Activated CD4-positive, alpha-beta memory T cell treated with anti-CD3 and anti-CD28 coated beads, Interleukin-2, amount 10 ng/mL, durations not matched to agents 7 days and 5 days (primary cell): ENCODE results near the gene MYO1E. TPM values are rescaled to one million over a fixed set of nuclear protein-coding genes. Genes with fewer than 3 reads are reported as not detected.

Experiments used
- CTCF ChIA-PET: fragments of 350-600 bp; sonication (Branson Sonifier 250); formaldehyde crosslinking; loops from one replicate; lab custom pipeline; 2021; ENCODE audit warnings: antibody characterized with exemption, inconsistent platforms; lab: Charles Lee
- POLR2A ChIA-PET: fragments of 350-600 bp; sonication (Branson Sonifier 250); formaldehyde crosslinking; loops from one replicate; lab custom pipeline; 2021; ENCODE audit warnings: antibody characterized with exemption; lab: Charles Lee
- DNase-seq: peaks from one replicate; pipeline ENCODE4 v3.0.0-alpha.2; 2020
- H3K27ac Mint-ChIP-seq: one replicate; pipeline ENCODE4 v1.8.0; 2021; ENCODE audit warnings: mild to moderate bottlenecking, mixed read lengths
- H3K27me3 Mint-ChIP-seq: one replicate; pipeline ENCODE4 v1.8.0; 2021; ENCODE audit warnings: mixed read lengths
- H3K36me3 Mint-ChIP-seq: one replicate; pipeline ENCODE4 v1.8.0; 2021; ENCODE audit warnings: low read depth, mixed read lengths
- H3K4me1 Mint-ChIP-seq: one replicate; pipeline ENCODE4 v1.8.0; 2021; ENCODE audit warnings: mixed read lengths
- H3K4me3 Mint-ChIP-seq: one replicate; pipeline ENCODE4 v1.8.0; 2021; ENCODE audit warnings: mild to moderate bottlenecking, mixed read lengths
- H3K9me3 Mint-ChIP-seq: one replicate; pipeline ENCODE4 v1.8.0; 2021; ENCODE audit warnings: mixed read lengths
- total RNA-seq, 2 experiments: library from RNA; stranded (reverse); gene quantifications; one replicate each; pipeline ENCODE4 v1.2.3, GENCODE V29; 2021

The MYO1E gene
- total RNA-seq, 2 experiments from 2014 or later = 40.8 to 46.1 TPM

DNA sequence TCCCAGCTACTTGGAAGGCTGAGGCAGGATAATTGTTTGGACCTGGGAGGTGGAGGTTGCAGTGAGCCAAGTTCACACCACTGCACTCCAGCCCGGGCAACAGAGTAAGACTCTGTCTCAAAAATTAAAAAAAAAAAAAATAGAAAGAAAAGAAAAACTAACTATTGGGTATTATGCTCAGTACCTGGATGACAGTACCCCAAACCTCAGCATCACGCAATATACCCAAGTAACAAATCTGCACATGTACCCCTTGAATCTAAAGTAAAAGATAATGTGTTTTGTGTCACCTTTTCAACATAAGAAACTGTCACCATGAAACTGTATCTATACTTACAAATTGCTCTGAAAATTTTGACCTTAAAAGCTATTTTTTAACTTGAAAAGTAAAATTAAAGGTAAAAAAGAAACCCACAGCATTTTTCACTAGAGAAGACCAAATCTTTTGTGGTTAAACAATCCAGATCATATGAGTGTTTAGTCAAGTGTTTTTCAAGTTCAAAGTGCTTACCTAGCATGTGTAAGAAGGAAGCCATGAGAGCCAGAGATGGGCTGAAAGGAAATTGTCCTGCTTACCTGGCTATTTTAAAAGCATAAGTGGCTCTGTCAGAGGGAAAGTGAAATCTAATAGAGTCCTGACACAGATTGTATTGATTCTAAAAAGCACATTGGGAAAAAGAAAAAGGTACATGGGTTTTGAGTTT lies 50.5 kb downstream of the MYO1E start:
- POLR2A ChIA-PET = interaction anchor here (0.9 to 2.2 kb wide), 2 partner anchors 23 to 66 kb away, joined by 3 to 12 read pairs; no protein-coding TSS in a partner anchor
- Mint-ChIP-seq H3K27ac (peak overlapping the region; percentile 71), H3K27me3 (peaks cover 45% of the 10 kb centered on the region), H3K36me3 (peaks cover 18% of the 10 kb centered on the region), H3K9me3 (peaks cover 8% of the 10 kb centered on the region), H3K4me1 (peaks cover 27% of the 10 kb centered on the region), H3K4me3 (no peak overlapping the region)
- DNase-seq = no peak
- CTCF ChIA-PET = no interaction called here

DNA sequence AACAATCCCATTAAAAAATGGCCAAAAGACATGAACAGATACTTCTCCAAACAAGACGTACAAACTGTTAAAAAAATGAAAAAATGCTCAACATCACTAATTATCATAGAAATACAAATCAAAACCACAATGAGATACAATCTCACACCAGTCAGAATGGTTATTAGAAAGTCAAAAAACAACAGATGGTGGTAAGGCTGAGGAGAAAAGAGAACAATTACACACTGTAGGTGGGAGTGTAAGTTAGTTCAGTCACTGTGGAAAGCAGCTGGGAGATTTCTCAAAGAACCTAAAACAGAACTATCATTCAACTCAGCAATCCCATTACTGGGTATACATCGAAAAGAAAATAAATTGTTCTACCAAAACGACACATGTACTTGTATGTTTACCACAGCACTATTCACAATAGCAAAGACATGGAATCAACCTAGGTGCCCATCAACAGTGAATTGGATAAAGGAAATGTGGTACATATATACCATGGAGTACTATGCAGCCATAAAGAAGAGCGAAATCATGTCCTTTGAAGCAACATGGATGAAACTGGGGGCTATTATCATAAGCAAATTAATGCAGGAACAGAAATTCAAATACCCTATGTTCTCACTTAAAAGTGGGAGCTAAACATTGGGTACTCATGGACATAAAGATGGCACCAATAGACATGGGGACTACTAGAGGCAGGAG lies 51.5 kb downstream of the MYO1E start:
- Mint-ChIP-seq H3K36me3 (peaks cover 18% of the 10 kb centered on the region), H3K9me3 (peaks cover 8% of the 10 kb centered on the region), H3K4me1 (peaks cover 25% of the 10 kb centered on the region), H3K27me3 (peaks cover 51% of the 10 kb centered on the region), H3K27ac (peak overlapping the region; percentile 23), H3K4me3 (no peak overlapping the region)
- ChIA-PET POLR2A (interaction anchor here (2.2 kb wide), 1 partner anchor 22 kb away, joined by 12 read pairs; no protein-coding TSS in a partner anchor), CTCF (interaction anchor here (0.6 kb wide), 1 partner anchor 74 kb away, joined by 3 read pairs; no protein-coding TSS in a partner anchor)
- no peak for DNase-seq

DNA sequence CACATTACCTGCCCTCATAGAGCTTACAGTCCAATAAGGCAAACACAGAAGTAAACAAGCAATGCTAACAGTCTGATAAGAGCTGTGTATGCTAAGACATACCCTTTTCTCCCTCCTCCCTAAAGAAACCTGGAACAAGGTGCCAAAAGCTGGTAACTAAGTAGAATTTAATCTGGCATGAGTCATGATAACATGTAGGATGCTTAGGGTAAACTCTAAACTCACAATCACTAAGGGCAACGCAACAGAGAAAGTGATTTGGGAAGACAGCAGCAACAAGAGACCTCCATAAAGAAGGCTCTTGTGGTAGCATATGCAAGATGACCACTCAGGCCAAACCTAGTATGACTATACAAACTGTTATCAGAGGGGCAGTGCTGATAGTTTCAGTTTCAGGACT lies 55.5 kb downstream of the MYO1E start:
- peaks cover 21% of the 10 kb centered on the region for H3K4me1 Mint-ChIP-seq
- H3K27me3 Mint-ChIP-seq = peaks cover 39% of the 10 kb centered on the region
- CTCF ChIA-PET = interaction anchor here (1.4 kb wide), 1 partner anchor 70 kb away, joined by 3 read pairs; no protein-coding TSS in a partner anchor

DNA sequence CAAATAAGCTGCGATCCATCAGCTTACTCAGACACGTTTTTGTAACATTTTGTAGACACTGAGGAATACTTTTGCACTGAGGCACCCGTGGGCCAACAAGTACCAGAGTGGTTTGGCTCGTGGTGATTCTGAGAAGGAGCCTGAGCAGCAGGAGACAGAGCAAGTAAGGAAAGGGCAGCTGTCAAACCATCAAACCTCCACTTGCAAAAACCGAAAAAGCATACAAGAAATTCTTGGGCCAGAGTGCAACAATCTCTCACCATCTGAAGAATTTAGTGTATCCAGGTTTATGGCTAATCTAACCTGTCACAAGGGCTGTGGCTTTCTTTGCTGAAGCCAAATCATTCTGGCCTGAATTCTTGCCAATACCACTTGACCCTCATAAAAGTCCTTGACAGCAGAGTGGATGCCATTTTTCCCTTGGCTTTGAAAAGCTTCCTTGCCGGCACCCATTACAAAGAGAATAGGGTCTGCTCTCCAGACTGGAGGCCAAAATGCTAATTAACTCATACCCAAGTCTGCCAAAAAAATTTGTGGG lies 56.7 kb downstream of the MYO1E start:
- no peak overlapping the region for H3K27ac Mint-ChIP-seq
- ChIA-PET POLR2A (interaction anchor here (1.0 to 1.8 kb wide), 4 partner anchors 13 to 60 kb away, joined by 3 to 4 read pairs (median 4); no protein-coding TSS in a partner anchor), CTCF (interaction anchor here (0.8 to 1.6 kb wide), 2 partner anchors 15 to 68 kb away, joined by 3 read pairs; no protein-coding TSS in a partner anchor)
- H3K4me3 Mint-ChIP-seq = no peak overlapping the region
- H3K36me3 Mint-ChIP-seq = peaks cover 13% of the 10 kb centered on the region
- DNase-seq = no peak
- H3K4me1 Mint-ChIP-seq = peaks cover 10% of the 10 kb centered on the region
- peaks cover 43% of the 10 kb centered on the region for H3K27me3 Mint-ChIP-seq
- peaks cover 4% of the 10 kb centered on the region for H3K9me3 Mint-ChIP-seq

More for the DNA sequence above, 55.5 kb downstream of the MYO1E start:
- H3K9me3 Mint-ChIP-seq = peaks cover 8% of the 10 kb centered on the region
- DNase-seq = no peak
- POLR2A ChIA-PET = no interaction called here
- H3K4me3 Mint-ChIP-seq = no peak overlapping the region
- H3K36me3 Mint-ChIP-seq = peaks cover 18% of the 10 kb centered on the region
- H3K27ac Mint-ChIP-seq = no peak overlapping the region

DNA sequence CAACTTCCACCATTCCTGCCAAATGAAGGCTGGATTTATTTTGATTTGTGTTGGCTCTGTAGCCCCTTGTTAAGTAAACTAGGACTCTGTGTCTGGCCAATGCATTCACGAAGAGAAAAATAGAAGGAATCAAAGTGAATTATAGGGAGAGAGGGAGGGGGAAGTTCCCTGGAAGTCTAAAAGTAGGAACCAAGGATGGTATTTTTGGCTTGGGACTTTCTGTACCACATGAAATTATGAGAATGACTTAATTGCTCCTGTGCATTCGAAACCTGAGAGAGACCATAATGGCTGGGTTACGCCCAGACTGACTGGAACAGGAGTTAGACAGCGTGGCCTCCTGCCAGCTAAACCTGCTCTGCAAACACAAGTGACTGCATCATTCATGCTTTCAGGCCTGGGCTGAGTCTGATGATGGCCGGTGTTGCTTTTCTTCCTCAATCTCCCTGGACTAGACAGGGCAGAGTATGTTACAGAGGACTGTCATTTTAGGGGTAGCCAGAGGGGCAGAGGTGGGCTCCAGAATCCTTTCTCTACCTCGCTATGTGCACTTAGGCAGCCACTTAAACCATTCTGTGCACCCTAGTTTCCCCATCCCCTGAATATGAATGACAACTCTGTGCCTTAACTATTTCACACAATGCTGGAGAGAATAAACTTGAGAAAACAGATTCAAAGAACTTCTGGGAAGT lies 58.9 kb downstream of the MYO1E start:
- Mint-ChIP-seq H3K27me3 (peaks cover 45% of the 10 kb centered on the region), H3K27ac (no peak overlapping the region), H3K4me3 (no peak overlapping the region), H3K36me3 (no peaks in the 10 kb centered on the region), H3K4me1 (peaks cover 5% of the 10 kb centered on the region), H3K9me3 (no peaks in the 10 kb centered on the region)
- DNase-seq = no peak
- CTCF ChIA-PET = no interaction called here
- POLR2A ChIA-PET = no interaction called here

DNA sequence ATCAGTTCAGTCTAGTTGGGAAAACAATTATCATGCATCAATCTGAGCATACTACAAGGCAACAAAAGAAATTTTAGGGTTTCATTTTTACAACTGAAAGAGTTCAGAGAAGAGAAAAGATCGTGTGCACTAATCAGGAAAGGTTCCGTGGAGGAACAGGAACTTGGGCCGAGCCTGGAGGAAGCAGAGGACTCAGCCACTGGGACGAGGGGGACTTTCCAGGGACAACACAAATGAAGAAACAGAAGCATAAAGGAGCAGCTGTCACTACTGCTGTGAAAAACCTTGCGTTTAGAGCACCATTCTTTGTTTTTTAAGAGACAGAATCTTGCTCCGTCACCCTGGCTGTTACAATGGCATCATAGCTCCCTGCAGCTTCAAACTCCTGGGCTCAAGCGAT lies 60.5 kb downstream of the MYO1E start:
- H3K36me3 Mint-ChIP-seq = no peaks in the 10 kb centered on the region
- no peaks in the 10 kb centered on the region for H3K9me3 Mint-ChIP-seq
- no peak for DNase-seq
- H3K4me3 Mint-ChIP-seq = no peak overlapping the region
- ChIA-PET CTCF (no interaction called here), POLR2A (no interaction called here)
- H3K4me1 Mint-ChIP-seq = peaks cover 5% of the 10 kb centered on the region
- no peak overlapping the region for H3K27ac Mint-ChIP-seq
- peaks cover 35% of the 10 kb centered on the region for H3K27me3 Mint-ChIP-seq

DNA sequence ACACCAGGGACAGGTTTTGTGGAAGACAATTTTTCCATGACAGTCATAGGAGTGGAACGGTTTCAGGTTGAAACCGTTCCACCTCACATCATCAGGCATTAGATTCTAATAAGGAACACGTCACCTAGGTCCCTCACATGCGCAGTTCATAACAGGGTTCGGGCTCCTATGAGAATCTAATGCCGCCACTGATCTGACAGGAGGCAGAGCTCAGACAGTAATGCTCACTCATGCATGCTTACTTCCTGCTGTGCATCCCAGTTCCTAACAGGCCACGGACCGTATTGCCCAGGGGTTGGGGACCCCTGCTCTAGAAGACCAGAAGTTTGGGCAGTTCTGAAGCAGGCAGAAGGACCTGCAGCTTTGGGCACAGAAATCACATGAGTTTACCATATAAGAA lies 61.5 kb downstream of the MYO1E start:
- ChIA-PET POLR2A (interaction anchor here (0.6 kb wide), 2 partner anchors 8 to 40 kb away, joined by 3 to 4 read pairs; no protein-coding TSS in a partner anchor), CTCF (no interaction called here)
- H3K27me3 Mint-ChIP-seq = peaks cover 29% of the 10 kb centered on the region
- no peak overlapping the region for H3K4me3 Mint-ChIP-seq
- no peaks in the 10 kb centered on the region for H3K36me3 Mint-ChIP-seq
- H3K9me3 Mint-ChIP-seq = no peaks in the 10 kb centered on the region
- H3K27ac Mint-ChIP-seq = no peak overlapping the region
- DNase-seq = no peak
- peaks cover 4% of the 10 kb centered on the region for H3K4me1 Mint-ChIP-seq

DNA sequence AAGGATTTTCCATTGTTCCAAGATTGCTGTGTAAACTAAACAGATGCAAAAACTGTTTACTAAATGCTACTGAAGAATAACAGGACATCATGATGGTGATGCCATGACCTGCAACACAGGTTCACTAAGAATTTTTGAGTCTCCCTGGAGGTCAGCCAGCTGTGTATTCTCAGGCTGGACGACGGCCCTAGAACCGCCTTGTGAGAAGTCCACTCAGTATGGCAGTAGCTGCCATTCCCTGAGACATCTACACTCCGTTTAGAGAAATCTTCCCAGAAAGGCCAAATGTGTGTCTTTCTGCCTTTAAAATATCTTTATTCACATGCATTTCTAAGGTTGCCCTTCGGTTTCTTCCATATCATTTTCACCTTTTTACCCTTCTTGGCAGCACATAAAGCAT lies 63.3 kb downstream of the MYO1E start:
- Mint-ChIP-seq H3K27ac (no peak overlapping the region), H3K9me3 (no peaks in the 10 kb centered on the region), H3K36me3 (no peaks in the 10 kb centered on the region), H3K4me3 (no peak overlapping the region), H3K27me3 (peaks cover 27% of the 10 kb centered on the region), H3K4me1 (peaks cover 9% of the 10 kb centered on the region)
- DNase-seq = no peak
- ChIA-PET POLR2A (interaction anchor here (1.3 kb wide), 1 partner anchor 9 kb away, joined by 3 read pairs; no protein-coding TSS in a partner anchor), CTCF (interaction anchor here (0.7 to 1.0 kb wide), 2 partner anchors 10 to 51 kb away, joined by 3 to 4 read pairs; no protein-coding TSS in a partner anchor)

DNA sequence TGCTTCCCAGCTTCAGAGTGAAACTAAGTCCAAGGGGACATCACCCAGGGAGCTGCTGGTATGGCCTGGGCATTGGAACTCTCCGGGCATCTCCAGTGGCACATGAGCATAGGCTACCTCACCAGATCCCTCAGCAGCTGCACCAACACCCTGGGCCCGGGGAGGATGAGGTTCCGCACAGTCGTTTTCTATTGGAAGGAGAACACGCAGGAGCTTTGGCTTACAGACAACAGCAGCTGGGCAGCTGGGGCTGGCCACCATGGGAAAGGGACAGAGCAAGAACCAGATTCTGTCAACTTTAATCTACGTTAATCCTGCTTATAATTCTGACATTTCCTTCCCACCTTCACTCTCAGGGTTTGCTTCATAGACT lies 65.5 kb downstream of the MYO1E start:
- no peak overlapping the region for H3K27ac Mint-ChIP-seq
- no peaks in the 10 kb centered on the region for H3K36me3 Mint-ChIP-seq
- H3K4me3 Mint-ChIP-seq = no peak overlapping the region
- H3K9me3 Mint-ChIP-seq = no peaks in the 10 kb centered on the region
- ChIA-PET CTCF (no interaction called here), POLR2A (interaction anchor here (1.6 kb wide), 1 partner anchor 52 kb away, joined by 4 read pairs; no protein-coding TSS in a partner anchor)
- H3K4me1 Mint-ChIP-seq = peaks cover 24% of the 10 kb centered on the region
- H3K27me3 Mint-ChIP-seq = peaks cover 24% of the 10 kb centered on the region
- no peak for DNase-seq

DNA sequence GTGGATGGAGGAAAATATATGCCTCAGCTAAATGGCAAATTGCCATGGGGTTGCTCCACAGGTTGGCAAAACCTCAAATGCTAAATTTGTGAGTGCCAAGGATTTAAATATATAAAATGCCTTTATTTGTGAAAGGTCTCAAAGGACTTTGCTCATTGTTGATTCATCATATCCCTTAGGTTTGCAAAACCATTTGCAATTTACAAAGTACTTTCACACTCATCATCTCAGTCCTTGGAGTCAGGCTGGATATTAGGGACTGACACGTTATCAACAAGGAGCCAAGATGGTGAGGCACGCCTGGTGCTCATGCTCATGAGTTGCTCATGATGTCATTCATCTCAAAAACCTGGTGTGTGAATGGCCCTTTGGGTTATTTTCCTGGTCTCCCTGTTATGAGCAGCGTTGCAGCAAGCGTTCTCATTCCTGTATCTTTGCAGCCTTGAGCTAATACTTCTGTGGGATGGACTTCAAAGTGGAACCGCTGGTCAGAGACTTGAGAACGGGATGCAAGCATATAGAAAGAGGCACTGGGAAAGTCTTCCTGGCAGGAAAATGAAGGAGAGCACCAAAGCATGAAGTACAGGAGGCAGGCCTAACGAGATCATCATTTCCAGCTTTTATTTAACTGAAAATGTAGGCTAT lies 66.0 kb downstream of the MYO1E start:
- ChIA-PET POLR2A (interaction anchor here (1.6 kb wide), 1 partner anchor 51 kb away, joined by 4 read pairs; no protein-coding TSS in a partner anchor), CTCF (interaction anchor here (1.1 kb wide), 1 partner anchor 59 kb away, joined by 3 read pairs; no protein-coding TSS in a partner anchor)
- H3K4me1 Mint-ChIP-seq = peaks cover 27% of the 10 kb centered on the region
- H3K36me3 Mint-ChIP-seq = peaks cover 2% of the 10 kb centered on the region
- H3K27ac Mint-ChIP-seq = no peak overlapping the region
- DNase-seq = no peak
- no peak overlapping the region for H3K4me3 Mint-ChIP-seq
- H3K27me3 Mint-ChIP-seq = peaks cover 19% of the 10 kb centered on the region
- H3K9me3 Mint-ChIP-seq = no peaks in the 10 kb centered on the region

DNA sequence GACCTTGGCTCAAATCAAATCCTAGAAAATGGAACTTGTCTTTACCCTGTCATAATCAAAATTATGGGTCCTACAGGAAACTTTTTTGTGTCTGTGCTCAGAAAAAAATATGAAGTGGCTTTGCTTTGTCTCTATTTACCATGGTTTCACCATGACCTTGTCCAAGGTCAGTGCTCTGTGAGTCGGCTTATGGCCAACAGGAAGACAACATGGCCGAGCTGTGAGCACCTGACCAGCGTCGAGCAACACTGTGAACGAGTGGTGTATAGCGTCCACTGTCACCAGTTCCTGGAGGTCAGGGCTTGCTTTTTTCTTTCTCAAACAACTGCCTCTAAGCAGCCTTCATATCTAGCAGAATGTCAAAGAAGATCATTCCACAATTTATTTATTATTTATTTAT lies 67.9 kb downstream of the MYO1E start:
- peaks cover 4% of the 10 kb centered on the region for H3K36me3 Mint-ChIP-seq
- H3K4me1 Mint-ChIP-seq = peaks cover 44% of the 10 kb centered on the region
- no peak overlapping the region for H3K27ac Mint-ChIP-seq
- peaks cover 7% of the 10 kb centered on the region for H3K27me3 Mint-ChIP-seq
- no peak for DNase-seq
- H3K4me3 Mint-ChIP-seq = no peak overlapping the region
- no peaks in the 10 kb centered on the region for H3K9me3 Mint-ChIP-seq
- CTCF ChIA-PET = no interaction called here
- POLR2A ChIA-PET = no interaction called here
